Left renal pelvis (tissue), 4 donors: ENCODE measurements around the gene PLXDC1. TPM values are rescaled to one million over a fixed set of nuclear protein-coding genes. Genes with fewer than 3 reads are reported as not detected.
"Not testable (repeated sequence)": the region's sequence is repeated elsewhere in the genome, so short reads cannot be mapped to it uniquely, and the experiment has no call there.

Experiments
- DNase-seq, 4 donors: peaks; one replicate each; pipeline ENCODE4 v3.0.0-alpha.2; 2013; ENCODE audit warnings: low read depth in 4 of 4, low spot score in 3 of 4
- polyA plus RNA-seq, 4 donors: library from polyadenylated mRNA; unstranded; fragments of 120-200 nt; gene quantifications; one replicate each; pipeline ENCODE4 v1.2.1, GENCODE V29; 2013; ENCODE audit not compliant: insufficient read length in 4 of 4

The PLXDC1 gene
- polyA plus RNA-seq, 4 donors, result 7.2 to 15.7 (median 8.4) TPM

GRCh38 chr17:39022924-39023323 lies 128.5 kb downstream of the PLXDC1 start:
- no peak for DNase-seq

- not testable (repeated sequence) for DNase-seq
Observed at GRCh38 chr17:39020037-39020436, 131.4 kb downstream of the PLXDC1 start.

GRCh38 chr17:39018267-39019134 lies 132.9 kb downstream of the PLXDC1 start:
- DNase-seq, result no peak

- no peak for DNase-seq
Observed at GRCh38 chr17:39016193-39017153, 135.0 kb downstream of the PLXDC1 start.

- DNase-seq, result no peak
Observed at GRCh38 chr17:39015546-39015935, 135.9 kb downstream of the PLXDC1 start.

GRCh38 chr17:39014795-39015545 lies 136.5 kb downstream of the PLXDC1 start:
- no peak for DNase-seq

- DNase-seq, result no peak
Observed at GRCh38 chr17:39014044-39014794, 137.2 kb downstream of the PLXDC1 start.

Other genes starting within 250 kb of the PLXDC1 start
- gene FBXO47, start 184.2 kb downstream of the PLXDC1 start, polyA plus RNA-seq, result not detected
- gene ARL5C, start 14.5 kb upstream of the PLXDC1 start, polyA plus RNA-seq, result under 1 TPM in 2 of 4 donors, not detected in 2; 0.09 to 0.27 TPM
- 10 to 100 TPM in 1 of 4 donors, 1 to 10 TPM in 3; 8.0 to 14.7 (median 8.4) TPM for gene CACNB1, start 46.0 kb upstream of the PLXDC1 start, polyA plus RNA-seq
- gene RPL19, start 48.6 kb upstream of the PLXDC1 start, polyA plus RNA-seq, result 1,000 to 10,000 TPM; 1,700 to 2,088 (median 1,890) TPM
- gene STAC2, start 74.3 kb upstream of the PLXDC1 start, polyA plus RNA-seq, result 1 to 10 TPM; 1.8 to 6.2 (median 3.3) TPM
- gene FBXL20, start 250.0 kb upstream of the PLXDC1 start, polyA plus RNA-seq, result 10 to 100 TPM; 12.9 to 14.3 (median 13.6) TPM